IPS-NIHi11 (cell line): ENCODE measurements around the gene UFD1.

Source experiments
- DNase-seq: peaks from one replicate; pipeline ENCODE4 v3.0.0; 2012; ENCODE audit warnings: mixed read lengths, low spot score

The UFD1 gene

GRCh38 chr22:19424186-19424500, 54.9 kb downstream of the UFD1 start:
- no peak for DNase-seq

DNA sequence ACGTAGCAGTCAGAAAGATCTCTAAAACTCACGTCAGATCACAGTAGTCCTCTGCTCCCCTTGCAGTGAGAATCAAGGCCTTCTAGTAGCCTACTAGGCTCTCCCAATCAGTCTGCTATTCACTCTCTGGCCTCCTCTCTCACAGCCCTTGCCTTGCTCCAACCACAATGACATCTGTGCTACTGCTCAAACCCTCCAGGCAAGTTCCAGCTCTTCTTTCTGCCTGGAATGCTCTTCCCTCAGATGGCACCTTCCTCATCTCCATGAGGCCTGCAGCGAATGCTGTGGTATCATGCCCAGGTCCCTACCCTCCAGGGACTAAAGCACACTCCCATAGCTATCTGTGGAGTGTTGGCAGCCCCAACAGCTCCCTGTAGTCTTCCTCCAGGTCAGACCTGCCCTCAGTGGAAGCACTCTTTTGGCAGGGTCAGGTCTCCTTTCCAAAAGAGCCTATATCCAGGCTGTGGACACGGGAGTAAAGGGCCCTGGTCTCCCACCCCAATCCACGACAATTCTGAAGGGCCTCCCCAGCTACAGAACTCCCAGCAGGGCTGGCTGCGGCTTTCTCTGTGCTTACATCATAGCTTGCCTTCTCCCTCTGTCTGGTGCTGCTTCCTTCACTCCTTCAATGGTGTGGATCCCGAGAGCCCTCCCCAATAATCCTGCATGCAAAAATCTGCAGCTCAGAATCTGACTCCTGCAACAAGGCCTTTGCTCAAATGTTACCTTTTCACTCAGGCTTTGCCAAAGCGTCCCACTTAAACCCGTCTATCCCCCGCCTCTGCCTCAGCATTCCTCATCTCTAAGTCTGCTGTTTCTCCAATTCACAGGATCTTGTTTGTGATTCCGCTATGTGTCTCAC, 56.3 kb downstream of the UFD1 start:
- no peak for DNase-seq

GRCh38 chr22:19420321-19420720, 58.7 kb downstream of the UFD1 start:
- DNase-seq = no peak

DNA sequence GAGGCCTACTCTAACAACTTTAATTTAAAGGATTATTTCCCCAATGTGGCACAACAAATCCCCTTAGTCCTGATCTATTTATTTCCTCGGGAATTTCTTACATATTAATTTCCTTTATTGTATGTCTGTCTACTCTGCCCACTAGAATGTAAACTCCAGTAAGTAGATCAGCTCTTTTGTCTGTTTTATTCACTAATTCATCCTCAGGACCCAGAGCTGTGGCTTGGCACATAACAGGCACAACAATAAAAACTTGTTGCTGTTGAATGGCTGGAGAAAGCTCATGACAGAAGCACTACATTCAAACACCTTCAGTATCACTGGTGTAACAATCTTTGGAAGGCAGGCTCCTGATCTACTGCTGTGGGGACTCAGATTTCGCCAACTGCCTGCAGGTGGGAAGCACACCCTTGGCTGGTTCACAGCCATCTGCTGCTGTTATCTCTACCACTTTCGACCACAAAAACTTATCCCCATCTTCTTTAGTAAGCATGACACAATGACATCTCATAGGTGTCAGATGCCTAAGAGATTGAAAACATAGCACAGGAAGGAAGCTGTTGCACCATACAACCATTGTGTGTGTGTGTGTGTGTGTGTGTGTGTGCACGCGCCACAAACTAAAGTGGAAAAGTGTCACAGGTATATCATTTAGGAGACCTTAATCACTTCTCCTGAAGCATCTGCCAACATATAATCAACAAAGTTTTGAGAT, 59.4 kb downstream of the UFD1 start:
- no peak for DNase-seq

DNA sequence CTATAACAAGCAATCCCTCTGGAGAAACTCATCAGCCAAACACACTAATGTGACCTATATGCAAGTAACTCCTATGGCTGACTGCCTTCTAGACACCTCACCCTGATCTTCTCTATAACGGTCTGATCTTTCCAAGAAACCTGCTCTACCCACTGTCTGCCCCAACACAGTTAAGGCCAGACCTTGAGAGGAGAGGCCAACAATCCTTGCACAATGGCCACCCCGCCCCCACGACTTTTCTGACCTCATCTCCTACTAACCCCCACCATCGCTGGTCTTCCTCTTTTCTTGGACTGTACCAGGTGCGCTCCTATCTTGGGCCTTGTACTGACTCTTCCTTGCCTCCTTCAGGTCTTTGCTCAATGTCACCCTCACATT, 59.9 kb downstream of the UFD1 start:
- DNase-seq = no peak

DNA sequence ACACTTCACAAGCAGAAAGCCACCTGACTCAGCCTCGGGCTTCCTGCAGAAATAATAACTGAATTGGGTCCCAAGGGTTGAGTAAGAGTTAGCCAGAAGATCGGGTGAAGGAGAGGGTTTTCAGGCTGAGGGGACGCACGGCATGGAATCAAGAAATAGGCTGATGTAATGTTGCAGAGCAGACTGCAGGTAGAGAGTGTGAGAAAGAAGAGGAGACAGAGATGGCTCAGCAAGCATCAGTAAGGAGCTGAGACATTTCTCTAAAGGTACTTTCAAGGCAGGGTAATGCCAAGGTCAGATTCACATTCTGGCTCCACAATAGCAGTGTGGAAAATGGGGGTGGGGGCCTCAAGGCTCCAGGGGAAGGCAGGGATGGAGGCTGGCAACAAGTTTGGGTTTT, 66.1 kb downstream of the UFD1 start:
- no peak for DNase-seq

GRCh38 chr22:19412478-19412877, 66.5 kb downstream of the UFD1 start:
- no peak for DNase-seq

DNA sequence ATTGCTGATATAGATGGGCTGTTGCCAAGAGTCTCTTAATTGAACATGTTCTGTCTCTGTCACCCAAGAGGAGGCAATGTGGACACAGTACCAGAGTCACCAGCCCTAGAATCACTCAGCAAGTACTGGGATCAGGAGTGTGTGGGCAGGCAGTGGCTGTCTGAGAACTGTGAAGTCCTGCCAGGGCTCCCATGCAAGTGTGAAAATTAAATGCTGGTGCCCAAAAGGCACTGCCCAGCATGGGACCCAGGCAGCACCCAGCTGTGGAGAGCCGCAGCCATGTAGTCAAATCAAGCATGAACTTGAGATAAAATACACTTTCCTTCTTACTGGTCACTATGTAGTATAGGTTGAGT, 67.3 kb downstream of the UFD1 start:
- no peak for DNase-seq

DNA sequence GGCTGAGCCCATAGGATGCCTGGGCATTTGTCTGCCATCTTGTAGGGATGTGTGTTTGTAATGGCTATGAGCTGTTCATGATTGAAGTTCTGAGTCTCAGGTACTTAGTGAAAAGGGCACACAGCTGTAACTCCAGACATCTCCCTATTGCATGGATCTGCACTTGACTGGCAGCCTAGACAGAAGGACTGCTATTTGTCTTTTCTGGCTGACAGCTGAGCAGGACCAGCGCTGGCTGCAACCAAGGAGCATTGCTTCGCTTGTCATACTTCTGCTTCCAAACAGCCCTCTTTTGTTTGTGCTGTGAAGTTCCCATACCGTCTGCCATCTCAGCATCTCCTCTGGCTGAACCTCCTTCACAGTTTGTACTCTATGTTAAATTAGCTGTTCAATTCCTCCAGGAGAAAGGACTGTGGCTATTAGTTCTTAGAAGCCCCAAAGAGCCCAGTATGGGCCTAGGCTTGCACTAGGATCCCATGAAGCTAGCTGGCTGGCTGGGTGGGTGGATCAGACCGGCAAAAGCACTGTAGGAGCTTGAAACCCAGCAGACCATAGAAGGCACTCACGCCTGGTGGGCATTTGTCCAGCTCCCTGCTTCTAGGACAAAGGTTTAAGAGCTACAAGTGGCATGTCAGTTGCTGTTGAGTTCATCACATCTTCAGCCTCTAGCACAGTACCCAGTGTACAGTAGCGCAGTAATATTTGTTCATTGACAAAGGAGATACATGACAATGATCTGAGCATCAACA, 67.9 kb downstream of the UFD1 start:
- no peak for DNase-seq

DNA sequence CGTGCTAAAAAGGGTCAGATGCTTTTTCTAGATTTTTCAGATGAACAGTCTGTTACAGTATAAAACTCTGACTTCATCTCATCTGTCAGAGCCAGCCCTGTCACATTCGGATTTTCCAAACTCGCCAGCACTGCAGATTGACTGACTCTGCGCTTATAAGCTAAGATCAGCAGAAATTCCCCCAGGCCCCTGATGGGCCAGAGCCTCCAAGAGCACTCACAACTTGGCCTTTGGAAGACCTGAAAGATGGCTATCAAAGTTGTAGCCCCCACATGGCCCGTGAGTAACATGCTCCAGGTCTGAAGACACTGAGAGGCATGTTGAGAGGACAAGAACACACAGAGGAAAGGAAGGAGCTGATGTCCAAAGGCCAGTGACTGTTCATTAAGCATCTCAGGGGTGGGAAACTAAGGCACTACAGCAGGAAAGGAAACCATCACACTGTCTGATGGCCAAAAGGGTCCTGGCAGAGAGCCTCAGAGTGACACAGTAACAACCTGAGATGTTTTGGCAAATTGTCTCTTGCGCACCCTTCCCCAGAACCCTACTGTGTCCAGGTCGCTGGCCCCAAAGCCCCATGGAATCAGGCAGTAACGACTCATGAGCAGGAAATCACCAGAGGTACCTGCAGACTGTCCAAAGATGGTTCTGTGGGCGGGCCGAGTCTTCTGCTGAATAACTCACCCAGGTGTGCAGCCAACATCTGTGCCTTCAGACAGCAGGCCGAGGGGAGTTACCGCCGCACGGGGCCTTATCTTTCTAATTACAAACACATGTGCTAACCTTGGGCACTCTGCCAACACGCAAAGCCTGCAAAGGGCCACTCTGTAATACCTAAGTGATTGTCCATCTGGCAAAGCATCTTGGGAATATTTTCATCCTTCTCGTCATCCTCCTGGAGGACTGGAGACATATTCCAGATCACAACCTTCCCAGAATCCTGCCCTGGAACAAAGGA, 71.1 kb downstream of the UFD1 start:
- no peak for DNase-seq

- no peak for DNase-seq
Observed at GRCh38 chr22:19406846-19407245, 72.1 kb downstream of the UFD1 start.

GRCh38 chr22:19406281-19406811, 72.6 kb downstream of the UFD1 start:
- DNase-seq = no peak

GRCh38 chr22:19405652-19406051, 73.3 kb downstream of the UFD1 start:
- no peak for DNase-seq

GRCh38 chr22:19405133-19405532, 73.9 kb downstream of the UFD1 start:
- no peak for DNase-seq

- DNase-seq = no peak
Observed at GRCh38 chr22:19404676-19405075, 74.3 kb downstream of the UFD1 start.

GRCh38 chr22:19402642-19403191, 76.3 kb downstream of the UFD1 start:
- no peak for DNase-seq

- DNase-seq = no peak
Observed at GRCh38 chr22:19401483-19401882, 77.5 kb downstream of the UFD1 start.

DNA sequence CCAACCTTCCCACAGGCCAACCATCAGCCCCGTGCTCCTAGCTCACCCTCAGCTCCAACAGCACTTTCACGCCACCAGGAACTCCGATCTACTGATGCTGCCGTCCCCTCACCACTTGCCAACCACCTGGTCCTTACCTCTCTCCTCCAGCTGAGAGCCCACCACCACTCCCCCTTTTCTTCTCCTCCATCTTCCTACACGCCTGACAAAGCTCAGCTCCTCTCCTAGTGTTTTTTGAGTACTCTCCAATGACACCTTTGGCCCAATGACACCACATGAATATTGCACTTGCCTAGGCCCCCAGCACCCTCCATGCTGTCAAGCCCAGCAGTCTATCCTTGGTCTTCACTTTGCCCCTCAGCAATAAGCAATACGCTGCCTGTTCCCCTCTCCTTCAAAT, 78.1 kb downstream of the UFD1 start:
- no peak for DNase-seq
